ENCODE measurements around the gene SEMA4G.

DNA sequence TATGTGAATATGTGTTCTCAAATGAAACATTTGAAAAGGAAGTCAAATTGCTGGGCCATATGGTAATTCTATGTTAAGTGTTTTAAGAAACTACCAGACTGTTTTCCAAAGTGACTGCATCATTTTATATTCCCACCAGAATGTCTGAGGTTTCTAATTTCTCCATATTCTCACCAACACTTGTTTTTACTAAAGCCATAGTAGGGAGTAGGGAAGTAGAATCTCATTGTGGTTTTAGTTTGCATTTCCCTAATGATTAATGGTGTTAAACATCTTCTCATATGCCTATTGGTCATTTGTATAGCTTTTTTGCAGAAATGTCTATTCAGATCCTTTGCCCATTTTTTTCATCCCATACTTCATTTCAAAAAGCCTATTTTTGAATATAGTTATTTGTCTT lies 9.1 kb upstream of the SEMA4G start:
- TF ChIP-seq, protein P1, sequence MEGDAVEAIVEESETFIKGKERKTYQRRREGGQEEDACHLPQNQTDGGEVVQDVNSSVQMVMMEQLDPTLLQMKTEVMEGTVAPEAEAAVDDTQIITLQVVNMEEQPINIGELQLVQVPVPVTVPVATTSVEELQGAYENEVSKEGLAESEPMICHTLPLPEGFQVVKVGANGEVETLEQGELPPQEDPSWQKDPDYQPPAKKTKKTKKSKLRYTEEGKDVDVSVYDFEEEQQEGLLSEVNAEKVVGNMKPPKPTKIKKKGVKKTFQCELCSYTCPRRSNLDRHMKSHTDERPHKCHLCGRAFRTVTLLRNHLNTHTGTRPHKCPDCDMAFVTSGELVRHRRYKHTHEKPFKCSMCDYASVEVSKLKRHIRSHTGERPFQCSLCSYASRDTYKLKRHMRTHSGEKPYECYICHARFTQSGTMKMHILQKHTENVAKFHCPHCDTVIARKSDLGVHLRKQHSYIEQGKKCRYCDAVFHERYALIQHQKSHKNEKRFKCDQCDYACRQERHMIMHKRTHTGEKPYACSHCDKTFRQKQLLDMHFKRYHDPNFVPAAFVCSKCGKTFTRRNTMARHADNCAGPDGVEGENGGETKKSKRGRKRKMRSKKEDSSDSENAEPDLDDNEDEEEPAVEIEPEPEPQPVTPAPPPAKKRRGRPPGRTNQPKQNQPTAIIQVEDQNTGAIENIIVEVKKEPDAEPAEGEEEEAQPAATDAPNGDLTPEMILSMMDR (IDR thresholded peaks at IDR 0.05): no peak
- no peak for TF ChIP-seq JUNB (IDR thresholded peaks at IDR 0.05)
- TF ChIP-seq POLR2A (IDR thresholded peaks at IDR 0.05; ENCODE audit: low read length): no peak
- TF ChIP-seq CBX8 (IDR thresholded peaks at IDR 0.05): no peak
- no peak for TF ChIP-seq CHD4 (IDR thresholded peaks at IDR 0.05; ENCODE audit: borderline replicate concordance)
- TF ChIP-seq, protein P2, sequence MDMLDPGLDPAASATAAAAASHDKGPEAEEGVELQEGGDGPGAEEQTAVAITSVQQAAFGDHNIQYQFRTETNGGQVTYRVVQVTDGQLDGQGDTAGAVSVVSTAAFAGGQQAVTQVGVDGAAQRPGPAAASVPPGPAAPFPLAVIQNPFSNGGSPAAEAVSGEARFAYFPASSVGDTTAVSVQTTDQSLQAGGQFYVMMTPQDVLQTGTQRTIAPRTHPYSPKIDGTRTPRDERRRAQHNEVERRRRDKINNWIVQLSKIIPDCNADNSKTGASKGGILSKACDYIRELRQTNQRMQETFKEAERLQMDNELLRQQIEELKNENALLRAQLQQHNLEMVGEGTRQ (IDR thresholded peaks at IDR 0.05): no peak
- TF ChIP-seq, protein P3, sequence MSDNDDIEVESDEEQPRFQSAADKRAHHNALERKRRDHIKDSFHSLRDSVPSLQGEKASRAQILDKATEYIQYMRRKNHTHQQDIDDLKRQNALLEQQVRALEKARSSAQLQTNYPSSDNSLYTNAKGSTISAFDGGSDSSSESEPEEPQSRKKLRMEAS (IDR thresholded peaks at IDR 0.05): no peak
- no peak for TF ChIP-seq CEBPB (IDR thresholded peaks at IDR 0.05)

Measured in A549 (cell line).